AG08396 (cell line): Measurements from ENCODE around the gene NUFIP1.
A peak's percentile ranks its signal among the peaks of the same experiment; 100 is the strongest.
"Not testable (repeated sequence)": the region's sequence is repeated elsewhere in the genome, so short reads cannot be mapped to it uniquely, and the experiment has no call there.

Experiments used
- DNase-seq: peaks from one replicate; pipeline ENCODE4 v3.0.0; 2012; ENCODE audit warnings: low spot score, mixed read lengths

The NUFIP1 gene

DNA sequence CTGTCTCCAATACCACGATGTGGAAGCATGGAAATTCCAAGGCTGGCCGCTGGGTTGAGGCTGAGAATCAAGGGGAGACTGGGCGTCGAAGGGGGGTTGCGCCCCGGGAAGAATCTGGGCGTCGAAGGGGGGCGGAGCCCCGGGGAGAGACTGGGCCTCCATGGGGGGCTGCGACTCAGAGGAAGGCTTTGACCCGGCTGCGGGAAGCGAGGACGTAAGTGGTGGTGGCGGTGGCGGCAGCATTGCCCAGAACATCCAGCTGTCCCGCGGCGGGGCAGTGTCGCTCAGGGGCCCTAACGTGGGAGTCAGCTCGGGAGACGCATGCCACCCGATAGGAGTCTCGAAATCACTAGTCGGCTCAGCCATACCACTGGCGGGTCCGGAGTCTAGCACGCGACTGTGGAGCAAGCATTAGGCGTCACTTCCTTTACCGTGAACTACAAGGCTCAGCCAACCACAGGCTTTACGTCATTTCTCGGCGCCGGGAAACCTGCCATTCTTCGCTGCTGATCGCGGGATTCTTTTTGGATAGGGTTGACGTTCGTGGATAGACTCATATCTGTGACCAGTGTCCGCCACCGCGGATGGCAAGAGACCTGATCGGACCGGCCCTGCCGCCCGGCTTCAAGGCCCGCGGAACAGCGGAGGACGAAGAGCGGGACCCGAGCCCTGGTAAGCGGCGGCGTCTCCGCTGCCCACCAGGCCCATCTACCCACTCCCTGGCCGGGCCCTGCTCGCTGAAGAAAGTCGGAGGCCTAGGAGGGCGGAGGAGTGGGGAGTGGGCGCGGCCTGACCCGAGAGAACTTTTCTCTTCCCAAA, at the start of gene NUFIP1, which contains the start of gene GPALPP1:
Gene NUFIP1 (minus strand): TSS at position 401 of the 819 bp plus-strand sequence. CDS start 35 bp downstream, at position 366.
Gene GPALPP1 (plus strand): TSS at position 468 of the 819 bp plus-strand sequence. CDS start 117 bp downstream, at position 585.
- DNase-seq = peak; percentile 96

DNA sequence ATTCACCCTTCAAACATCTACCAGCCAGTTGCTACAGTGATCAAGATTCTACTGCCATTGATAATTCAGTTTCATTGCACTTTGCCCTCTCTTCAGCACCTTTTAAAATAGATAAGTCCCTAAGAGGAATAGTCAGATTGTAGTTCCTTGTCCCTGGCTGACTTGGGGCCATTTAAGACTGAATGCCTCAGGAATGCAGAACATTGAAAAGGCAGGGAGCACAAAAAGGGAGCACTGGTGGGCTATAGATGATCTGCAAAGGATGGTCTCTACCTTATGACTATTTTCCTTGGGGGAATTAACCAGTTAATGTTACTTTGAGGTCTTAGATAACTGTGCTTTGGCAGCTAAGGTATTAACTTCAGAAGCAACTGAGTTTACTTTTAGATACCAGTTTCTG, 46.9 kb upstream of the NUFIP1 start:
- DNase-seq = no peak

DNA sequence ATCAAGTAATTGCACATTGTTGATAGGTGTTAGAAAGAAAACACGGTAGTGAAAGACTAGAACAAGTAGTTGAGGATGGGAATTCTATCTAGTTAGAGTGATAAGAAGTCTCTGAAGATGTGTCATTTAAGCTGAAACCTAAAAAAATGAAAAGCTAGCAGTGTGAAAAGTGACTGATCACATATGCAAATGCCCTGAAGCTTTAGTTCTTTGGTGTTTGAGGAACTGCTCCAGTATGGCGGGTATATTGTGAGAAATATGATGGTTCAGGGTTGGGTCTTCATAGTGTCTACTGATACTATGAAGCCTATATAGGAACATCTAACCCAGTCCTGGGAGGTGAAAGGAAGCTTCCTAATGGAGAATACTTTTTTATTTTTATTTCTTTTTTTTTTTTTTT, 45.1 kb upstream of the NUFIP1 start:
- no peak for DNase-seq

DNA sequence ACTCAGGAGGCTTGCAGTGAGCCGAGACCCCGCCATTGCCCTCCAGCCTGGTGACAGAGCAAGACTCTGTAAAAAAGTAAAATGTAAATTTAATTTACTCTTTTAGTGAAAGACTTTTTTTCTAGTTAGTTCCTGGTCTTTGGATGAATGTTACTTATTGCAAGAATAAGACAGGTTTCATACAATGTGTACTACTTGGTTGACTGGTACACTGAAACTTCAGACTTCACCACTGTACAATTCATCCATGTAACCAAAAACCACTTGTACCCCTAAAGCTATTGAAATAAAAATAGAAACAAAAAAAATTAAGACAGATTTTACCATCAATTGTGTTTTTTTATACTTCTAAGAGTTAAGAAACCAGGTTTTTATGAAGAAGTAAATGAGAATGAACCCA, 35.6 kb upstream of the NUFIP1 start:
- no peak for DNase-seq

DNA sequence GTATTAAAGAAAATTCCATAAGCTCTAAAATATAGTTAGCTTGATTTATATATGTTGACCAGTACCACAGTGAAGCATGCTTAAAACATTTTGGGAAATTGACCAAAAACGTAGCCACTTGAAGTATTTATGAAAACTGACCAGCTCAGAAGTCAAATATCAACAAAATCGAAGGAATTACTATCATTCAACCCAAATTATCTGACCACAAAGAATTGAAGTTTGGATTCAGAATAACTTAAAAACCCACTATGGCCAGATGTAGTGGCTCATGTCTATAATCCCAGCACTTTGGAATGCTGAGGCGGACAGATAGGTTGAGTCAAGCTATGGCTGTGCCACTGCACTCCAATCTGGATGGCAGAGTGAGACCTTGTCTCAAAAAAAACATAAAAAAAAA, 32.0 kb upstream of the NUFIP1 start:
- peak; percentile 45 for DNase-seq

DNA sequence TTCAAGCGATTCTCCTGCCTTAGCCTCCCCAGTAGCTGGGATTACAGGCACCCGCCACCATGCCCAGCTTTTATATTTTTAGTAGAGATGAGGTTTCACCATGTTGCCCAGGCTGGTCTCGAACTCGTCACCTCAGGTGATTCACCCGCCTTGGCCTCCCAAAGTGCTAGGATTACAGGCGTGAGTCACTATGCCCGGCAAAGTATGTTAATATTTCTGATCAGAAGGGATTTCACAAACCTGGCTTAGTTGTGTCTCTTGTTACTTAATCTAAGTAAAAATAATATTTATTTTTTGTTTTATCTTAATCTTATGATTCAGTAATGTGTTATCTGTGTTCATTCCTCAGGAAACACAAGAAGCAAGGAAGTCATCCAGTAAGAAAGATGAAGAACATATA, 30.7 kb upstream of the NUFIP1 start:
- not testable (repeated sequence) for DNase-seq

DNA sequence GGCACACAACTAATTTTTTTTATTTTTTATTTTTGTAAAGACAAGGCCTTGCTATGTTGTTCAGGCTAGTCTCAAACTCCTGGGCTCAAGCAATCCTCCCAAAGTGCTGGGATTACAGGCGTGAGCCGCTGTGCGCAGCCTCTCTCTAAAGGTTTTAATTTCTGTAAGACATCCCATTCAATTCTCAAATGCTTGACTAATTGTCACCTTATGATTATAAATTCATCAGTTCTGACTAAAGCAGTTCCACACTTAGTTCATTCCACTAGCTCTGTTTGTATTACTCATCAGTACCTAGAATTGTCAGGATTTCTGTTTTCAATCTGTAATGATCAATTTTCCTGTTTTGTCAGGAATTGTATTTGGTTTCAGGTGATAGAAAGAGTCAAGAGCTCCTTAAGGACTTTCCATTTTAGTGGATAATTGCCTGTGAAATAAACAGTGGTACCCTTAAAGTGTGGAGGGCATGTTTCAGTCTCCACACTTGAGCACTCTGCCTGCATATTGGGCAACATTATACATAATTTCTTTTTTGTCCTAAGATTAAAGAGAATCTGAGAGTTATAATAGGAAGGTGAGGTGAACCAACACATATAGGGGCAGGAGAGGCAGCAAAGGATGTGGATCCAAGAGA, 27.6 kb upstream of the NUFIP1 start:
- no peak for DNase-seq

DNA sequence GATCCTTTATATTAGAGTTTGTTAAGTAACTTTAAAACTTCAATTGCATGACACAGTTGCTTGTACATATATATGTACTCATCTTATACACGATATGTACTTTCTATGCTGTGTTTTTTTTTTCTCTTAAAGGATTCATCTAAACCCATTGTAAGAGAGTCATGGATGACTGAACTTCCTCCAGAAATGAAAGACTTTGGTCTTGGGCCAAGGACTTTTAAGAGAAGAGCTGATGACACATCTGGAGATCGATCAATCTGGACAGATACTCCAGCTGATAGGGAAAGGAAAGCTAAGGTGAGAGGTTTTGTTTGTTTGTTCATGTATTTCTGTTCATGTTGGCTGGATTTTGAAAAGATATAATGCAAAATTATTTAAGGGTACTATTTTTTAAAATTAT, 26.0 kb upstream of the NUFIP1 start:
- no peak for DNase-seq

DNA sequence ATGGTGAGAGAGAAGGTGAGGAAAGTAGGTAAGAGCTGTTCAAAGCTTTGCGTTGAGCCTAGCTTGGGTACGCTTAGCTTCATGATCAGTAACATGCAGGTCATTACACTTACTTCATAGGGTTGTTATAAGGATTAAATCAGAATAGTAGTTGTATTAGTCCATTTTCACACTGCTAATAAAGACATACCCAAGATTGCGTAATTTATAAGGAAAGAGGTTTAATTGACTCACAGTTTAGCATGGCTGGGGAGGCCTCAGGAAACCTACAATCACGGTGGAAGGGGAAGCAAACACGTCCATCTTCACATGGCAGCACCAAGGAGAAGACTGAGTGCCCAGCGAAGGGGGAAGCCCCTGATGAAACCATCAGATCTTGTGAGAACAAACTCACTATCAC, 21.9 kb upstream of the NUFIP1 start:
- no peak for DNase-seq

DNA sequence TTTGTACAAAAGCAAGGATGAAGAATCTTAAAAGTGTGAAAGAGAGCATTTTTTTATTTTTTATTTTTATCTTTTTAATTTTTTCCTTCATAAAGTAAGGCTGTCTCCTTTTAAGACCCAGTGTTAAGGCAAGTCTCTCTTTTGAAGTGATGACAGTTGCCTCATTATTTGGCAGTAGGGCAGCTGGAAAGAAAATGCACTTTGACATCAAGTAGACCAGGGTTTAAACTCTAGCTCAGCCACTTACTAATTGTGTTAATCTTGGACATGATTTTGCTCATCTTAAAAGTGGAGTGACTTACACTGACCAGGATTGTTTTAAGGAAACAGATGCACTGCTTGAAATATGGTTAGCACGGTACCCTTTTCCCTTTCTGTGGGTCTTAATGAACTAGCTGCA, 18.6 kb upstream of the NUFIP1 start:
- DNase-seq = no peak

DNA sequence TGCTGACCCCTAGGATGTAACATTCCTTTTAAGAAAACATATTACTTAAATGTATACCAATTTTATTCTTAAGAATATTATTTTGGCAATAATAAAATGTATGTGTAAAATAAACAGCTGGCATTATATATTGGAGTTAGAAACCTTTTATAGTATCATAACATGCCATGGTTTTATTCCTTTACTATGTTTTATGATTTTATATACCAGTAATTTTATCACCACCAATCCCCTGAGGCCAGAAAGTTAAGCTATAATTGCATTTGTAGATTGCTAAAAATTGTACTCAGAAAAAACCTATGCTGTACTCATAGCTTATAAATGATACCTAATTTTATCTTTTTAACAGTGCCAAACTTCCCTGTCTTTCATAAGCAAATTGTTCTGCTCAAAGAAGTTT, 18.0 kb upstream of the NUFIP1 start:
- no peak for DNase-seq

DNA sequence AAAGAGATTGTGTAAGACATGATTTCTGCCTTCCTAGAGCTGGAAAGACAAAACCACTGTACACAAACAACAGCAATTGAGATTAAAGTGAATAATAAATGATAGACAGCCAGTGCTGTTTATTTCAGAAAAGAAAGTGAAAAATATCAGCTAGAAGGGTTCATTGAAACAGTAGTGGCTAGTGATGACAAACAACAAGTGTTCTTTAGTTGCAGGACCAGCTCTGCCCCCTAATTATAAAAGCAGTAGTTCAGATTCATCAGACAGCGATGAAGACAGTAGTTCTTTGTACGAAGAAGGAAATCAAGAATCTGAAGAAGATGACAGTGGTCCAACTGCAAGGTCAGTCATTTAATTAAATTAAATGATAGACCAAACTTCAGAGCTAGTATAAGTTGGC, 14.8 kb upstream of the NUFIP1 start:
- DNase-seq = no peak

DNA sequence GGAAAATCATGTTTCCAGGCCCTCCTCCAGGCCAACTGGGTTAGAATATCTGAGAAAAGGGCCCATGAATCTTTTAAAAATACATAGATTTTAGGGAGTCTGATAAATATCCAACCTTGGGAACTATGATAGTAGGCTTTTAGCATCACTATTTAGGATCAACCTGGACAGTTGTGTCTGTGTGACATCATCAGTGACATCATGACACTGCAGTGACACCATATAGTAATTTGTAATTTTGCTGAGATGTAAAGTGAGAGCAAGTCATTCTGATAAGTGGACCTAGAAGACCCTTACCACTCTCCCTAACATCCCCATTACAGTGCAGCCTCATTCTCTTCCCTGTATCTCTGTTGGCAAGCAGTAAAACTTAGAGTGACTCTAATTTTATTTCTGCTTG, 14.1 kb upstream of the NUFIP1 start:
- DNase-seq = no peak

DNA sequence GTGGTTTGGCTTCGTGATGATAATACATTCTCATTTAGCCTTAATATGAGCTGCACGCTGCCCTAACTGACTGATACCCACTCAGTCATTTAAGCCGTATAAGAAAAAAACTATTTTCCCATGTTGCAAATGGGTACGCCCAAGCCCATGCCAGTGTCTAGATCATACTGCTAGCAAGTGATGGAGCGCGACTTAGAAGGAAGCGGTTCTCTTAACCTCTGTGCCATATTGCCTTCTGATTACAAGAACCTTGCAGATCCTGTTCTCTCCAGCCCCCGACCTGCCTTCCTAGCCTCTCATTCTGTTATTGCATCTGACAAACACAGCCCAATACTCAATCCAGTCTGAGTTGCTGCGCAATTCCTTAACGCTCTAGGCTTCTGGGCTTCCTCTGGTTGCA, 670 bp upstream of the NUFIP1 start:
- DNase-seq = peak; percentile 11

DNA sequence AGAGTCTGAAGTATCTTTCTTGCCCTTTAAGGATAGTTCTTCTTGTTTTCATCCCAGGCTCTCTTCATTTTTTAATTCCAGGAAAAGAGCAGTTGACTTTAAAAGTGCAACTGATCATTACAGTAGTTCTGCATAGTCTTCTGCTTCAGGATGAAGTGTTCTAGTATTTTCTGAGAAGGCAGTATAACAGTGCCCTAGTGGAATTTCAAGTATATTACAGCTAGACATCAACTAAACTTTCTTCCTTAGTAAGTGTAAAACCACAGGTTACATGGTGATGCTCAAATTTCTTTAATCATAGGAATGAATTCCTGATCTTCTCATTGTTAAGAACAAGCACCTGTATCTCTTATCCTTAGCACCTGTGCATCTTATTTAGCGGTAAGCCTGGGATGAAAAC, 10.9 kb downstream of the NUFIP1 start:
- no peak for DNase-seq

DNA sequence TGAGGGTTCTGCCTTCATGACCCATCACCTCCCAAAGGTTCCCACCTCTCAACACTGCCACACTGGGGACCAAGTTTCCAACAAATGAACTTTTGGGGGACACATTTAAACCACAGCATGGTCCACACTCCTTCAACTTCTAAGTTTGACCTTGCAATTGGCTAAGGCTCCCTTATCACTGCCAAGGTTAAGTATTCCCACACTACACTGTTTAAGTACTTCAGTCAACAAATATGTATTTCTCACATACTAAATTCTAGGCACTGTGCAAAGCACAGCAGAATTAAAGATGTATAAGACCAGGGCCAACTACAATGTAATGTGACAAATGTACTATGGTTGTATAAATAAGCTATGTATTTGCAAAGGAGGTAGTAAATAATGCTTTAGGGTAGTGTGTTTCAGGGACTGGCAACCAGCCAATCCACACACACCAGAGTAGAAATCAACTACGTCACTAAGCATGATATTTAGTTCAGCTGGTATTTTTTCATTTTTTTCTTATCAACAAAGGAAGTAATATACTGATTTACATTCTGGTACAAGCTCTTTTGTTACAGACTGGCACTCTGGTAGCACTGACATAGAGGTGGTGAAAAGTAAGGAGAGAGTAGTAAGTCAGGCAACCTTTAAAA, 12.2 kb downstream of the NUFIP1 start:
- no peak for DNase-seq

DNA sequence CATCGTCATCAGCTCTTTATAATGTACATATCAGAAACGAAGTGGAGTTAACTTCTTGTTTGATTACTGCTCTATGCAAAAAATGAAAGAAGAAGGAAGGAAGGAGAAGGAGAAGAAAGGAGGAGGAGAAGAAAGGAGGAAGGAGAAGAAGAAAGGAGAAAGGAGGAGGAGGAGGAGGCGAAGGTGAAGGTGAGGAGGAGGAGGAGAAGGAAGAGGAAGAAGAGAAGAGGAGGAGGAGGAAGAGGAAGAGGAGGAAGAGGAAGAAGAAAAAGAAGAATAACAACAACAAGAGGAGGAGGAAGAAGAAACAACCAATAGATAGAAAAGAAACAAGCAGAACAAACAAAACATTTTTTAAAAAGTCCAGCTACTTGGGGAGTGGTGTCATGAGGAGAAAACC, 13.1 kb downstream of the NUFIP1 start:
- DNase-seq = no peak

DNA sequence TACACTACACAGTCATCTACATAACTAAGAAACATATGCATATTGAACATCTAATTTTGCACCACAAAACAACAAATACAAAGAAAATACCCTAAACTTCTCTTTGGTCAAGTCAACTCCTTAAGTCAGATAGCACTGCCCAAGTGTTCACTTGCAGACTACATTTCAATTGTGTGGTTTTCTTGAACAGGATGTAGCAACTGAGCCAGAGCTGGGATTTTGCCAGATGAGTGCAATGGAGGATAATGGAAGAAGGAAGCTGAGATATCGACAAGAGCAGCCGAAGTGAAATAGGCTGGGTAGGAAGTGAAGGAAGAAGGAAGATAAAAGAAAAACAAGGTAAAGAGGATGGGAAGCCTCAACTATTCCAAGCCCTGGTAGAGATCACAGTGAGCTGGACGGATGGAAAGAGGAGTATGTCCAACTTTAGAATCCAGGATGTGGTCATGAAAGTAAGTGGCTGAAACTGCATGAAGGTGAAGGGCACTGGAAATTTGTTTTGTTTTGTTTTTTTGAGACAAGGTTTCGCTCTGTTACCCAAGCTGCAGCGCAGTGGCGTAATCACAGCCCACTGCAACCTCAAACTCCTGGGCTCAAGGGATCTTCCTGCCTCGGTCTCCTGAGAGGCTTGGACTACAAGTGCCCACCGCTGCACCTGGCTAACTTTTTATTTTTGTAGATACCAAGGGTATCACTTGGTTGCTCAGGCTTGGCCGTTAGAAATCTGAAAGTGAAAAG, 15.0 kb downstream of the NUFIP1 start:
- DNase-seq = no peak

DNA sequence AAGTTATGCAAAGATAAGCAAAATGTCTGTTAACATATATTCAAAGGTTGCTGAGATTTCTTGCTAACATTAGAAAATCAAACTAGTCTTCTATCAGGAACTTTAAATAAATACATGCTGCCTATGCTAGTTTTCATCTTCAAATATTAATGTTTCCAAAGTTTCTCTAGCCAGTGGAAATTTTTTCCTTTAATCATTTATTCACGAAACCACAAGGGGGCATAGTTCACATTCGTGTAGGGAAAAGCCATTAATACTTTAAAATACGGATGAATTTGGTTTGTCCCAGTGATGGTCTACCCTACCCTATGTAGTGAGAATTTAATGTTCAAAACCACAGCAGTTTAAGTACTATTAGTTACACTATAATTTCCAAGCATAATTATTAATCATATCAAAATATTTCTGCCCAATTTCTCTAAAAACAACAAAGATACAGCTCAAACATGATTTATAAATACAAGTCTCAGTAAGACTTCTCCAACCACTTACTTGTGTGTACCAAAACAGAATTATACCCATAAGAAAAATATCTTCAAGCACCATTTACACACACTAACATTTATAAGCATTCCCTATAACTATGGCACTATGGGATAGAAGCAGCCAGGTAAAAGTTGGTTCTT, 16.2 kb downstream of the NUFIP1 start:
- peak; percentile 26 for DNase-seq

DNA sequence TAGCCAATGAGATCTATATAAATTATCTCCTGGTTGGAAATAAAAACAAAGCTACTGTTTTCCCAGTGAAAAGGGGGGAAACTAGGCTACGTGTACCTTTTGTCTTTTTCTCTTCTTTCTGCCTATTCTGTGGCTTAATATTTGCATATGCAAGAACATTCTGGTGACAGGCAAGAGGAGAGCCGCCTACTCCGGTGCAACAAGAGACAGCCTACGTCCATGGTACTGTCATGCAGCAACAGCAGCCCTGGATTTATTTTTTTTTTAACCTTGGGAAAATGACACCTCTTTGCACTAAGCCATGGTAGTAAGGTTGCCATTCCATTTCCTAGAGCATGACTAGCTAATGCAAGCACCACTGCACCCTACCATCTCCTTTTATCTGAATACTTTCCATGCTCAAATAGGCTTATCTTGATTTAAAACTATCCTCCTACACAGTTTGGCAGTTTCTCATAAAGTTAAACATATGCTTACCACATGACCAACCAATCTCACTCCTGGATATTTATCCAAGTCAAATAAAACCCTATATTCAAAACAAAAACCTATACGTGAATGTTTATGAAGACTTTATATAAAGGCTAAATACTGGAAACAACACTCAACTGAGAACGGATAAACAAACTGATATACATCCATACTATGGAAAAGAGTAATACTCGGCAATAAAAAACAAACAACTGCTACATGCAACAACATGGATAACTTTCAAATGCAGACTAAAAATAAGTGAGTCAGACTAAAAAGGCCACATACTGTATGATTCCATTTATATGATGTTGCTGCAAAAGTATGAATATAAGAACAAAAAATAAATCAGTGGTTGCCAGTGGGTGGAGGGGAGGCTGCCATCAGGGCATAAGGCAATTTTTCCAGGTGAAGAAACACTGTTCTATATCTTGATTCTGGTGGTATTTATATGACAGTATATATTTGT, 17.3 kb downstream of the NUFIP1 start:
- no peak for DNase-seq
